Measurements from ENCODE around the gene LARGE1. TPM values are rescaled to one million over a fixed set of nuclear protein-coding genes. Genes with fewer than 3 reads are reported as not detected.

LARGE1 gene
- total and polyA plus RNA-seq, 2 donors (not counting 1 experiment from before 2014, with no cell fraction given) = 14.1 to 19.2 TPM

DNA sequence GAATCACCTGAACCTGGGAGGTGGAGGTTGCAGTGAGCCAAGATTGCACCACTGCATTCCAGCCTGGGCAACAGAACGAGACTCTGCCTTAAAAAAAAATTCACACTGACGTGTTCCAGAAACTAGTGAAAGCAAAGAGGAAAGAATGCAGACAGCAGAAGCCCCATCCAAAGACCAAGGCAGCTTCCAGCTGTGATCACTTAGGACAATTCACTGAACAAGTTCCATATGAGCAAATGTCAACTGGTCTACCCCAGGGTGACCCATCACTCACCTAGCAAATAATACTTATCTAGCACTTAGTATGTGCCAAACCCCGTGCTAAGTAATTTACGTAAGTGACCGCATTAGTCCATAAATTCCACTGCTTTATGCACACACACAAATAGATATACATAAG is 138.9 kb downstream of the LARGE1 start:
- Histone ChIP-seq H3K27ac (ENCODE audit: insufficient read depth, low read length) (no peak overlapping the region), H3K4me2 (ENCODE audit: extremely low read depth, insufficient read depth, low read length) (no peak overlapping the region), H3K27me3 (ENCODE audit: control insufficient read depth, insufficient read depth, low read length) (no peaks in the 10 kb centered on the region), H4K20me1 (ENCODE audit: control insufficient read depth, extremely low read depth, insufficient read depth, low read length) (no peaks in the 10 kb centered on the region), H3K79me2 (ENCODE audit: control insufficient read depth, insufficient read depth, low read length) (no peaks in the 10 kb centered on the region), H3K36me3 (ENCODE audit: control insufficient read depth, insufficient read depth, low read length) (no peaks in the 10 kb centered on the region), H3K9ac (ENCODE audit: insufficient read depth, low read length) (no peak overlapping the region), H3K9me3 (ENCODE audit: control insufficient read depth, insufficient read depth, low read depth, low read length) (no peaks in the 10 kb centered on the region), H3K4me3 (replicated peaks in 1 of 4; ENCODE audit: control extremely low read depth in 1 of 4, insufficient read depth in 1 of 4, low read depth in 3 of 4, low read length in 4 of 4) (no peak overlapping the region), H3K4me1 (ENCODE audit: control insufficient read depth, extremely low read depth, insufficient read depth, low read length) (peaks cover 2% of the 10 kb centered on the region), H2AFZ (ENCODE audit: low read length) (no peak overlapping the region)
- peak in 1 of 2 donors; percentile 60 for DNase-seq (ENCODE audit: low read depth in 2 of 2)
- TF ChIP-seq, protein P1, sequence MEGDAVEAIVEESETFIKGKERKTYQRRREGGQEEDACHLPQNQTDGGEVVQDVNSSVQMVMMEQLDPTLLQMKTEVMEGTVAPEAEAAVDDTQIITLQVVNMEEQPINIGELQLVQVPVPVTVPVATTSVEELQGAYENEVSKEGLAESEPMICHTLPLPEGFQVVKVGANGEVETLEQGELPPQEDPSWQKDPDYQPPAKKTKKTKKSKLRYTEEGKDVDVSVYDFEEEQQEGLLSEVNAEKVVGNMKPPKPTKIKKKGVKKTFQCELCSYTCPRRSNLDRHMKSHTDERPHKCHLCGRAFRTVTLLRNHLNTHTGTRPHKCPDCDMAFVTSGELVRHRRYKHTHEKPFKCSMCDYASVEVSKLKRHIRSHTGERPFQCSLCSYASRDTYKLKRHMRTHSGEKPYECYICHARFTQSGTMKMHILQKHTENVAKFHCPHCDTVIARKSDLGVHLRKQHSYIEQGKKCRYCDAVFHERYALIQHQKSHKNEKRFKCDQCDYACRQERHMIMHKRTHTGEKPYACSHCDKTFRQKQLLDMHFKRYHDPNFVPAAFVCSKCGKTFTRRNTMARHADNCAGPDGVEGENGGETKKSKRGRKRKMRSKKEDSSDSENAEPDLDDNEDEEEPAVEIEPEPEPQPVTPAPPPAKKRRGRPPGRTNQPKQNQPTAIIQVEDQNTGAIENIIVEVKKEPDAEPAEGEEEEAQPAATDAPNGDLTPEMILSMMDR (conservative IDR thresholded peaks at IDR 0.05 in 1 of 2, IDR thresholded peaks at IDR 0.05 in 1 of 2; ENCODE audit: low read depth in 1 of 2, low read length in 2 of 2) = no peak
- TF ChIP-seq EZH2 (IDR thresholded peaks at IDR 0.05; ENCODE audit: low read length, missing control alignments) = no peak

DNA sequence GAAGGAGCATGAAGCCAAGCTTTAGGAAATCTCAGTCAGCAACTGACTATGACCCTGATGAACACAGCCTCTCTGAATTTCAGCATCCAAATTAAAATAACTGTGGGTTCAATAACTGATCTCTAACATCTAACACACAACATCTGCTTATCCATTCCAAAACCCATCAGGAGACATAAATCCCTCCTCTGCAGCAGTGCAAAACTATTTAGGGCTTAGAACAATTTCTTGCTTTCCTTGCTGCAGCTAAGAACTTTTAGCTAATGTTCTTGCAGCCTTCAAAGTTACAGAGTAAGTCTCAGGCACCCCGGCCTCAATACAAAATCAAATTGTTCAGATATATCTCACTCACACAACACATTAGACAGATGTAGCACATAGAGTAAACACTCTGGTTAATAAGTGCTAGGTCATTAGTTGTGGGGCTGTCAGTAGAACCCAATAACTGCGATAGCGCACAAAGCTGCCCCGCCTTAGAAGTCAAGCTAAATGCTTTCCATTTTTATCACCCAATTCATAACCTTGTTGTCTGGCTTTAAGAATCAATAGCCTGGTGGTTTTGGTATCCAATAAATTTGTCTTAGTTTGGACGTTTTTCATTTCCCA is 139.6 kb downstream of the LARGE1 start:
- no peaks in the 10 kb centered on the region for H4K20me1 ChIP-seq (ENCODE audit: control insufficient read depth, extremely low read depth, insufficient read depth, low read length)
- no peak for DNase-seq (ENCODE audit: low read depth in 2 of 2)
- no peaks in the 10 kb centered on the region for H3K9me3 ChIP-seq (ENCODE audit: control insufficient read depth, insufficient read depth, low read depth, low read length)
- H3K4me3 ChIP-seq (replicated peaks in 1 of 4; ENCODE audit: control extremely low read depth in 1 of 4, insufficient read depth in 1 of 4, low read depth in 3 of 4, low read length in 4 of 4) = no peak overlapping the region
- no peak overlapping the region for H3K27ac ChIP-seq (ENCODE audit: insufficient read depth, low read length)
- no peaks in the 10 kb centered on the region for H3K4me1 ChIP-seq (ENCODE audit: control insufficient read depth, extremely low read depth, insufficient read depth, low read length)
- H3K79me2 ChIP-seq (ENCODE audit: control insufficient read depth, insufficient read depth, low read length) = no peaks in the 10 kb centered on the region
- TF ChIP-seq, protein P1 (conservative IDR thresholded peaks at IDR 0.05 in 1 of 2, IDR thresholded peaks at IDR 0.05 in 1 of 2; ENCODE audit: low read depth in 1 of 2, low read length in 2 of 2) = no peak
- no peak for TF ChIP-seq EZH2 (IDR thresholded peaks at IDR 0.05; ENCODE audit: low read length, missing control alignments)
- H3K9ac ChIP-seq (ENCODE audit: insufficient read depth, low read length) = no peak overlapping the region
- H3K36me3 ChIP-seq (ENCODE audit: control insufficient read depth, insufficient read depth, low read length) = no peaks in the 10 kb centered on the region
- no peaks in the 10 kb centered on the region for H3K27me3 ChIP-seq (ENCODE audit: control insufficient read depth, insufficient read depth, low read length)
- H3K4me2 ChIP-seq (ENCODE audit: extremely low read depth, insufficient read depth, low read length) = no peak overlapping the region
- no peak overlapping the region for H2AFZ ChIP-seq (ENCODE audit: low read length)

DNA sequence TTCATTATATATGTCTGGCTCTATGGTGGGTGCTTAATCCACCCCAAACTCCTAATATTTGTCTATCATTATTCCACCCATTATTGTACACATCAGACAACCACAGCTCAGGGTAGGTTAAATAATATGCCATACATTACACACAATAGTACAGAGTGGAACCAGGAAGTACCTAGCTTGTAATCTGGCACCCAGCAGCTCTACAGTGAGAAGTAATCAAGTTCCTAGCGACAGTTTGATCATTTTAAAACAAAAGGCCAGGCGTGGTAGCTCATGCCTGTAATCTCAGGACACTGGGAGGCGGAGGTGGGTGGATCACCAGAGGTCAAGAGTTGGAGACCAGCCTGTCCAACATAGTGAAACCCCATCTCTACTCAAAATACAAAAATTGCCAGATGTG is 141.0 kb downstream of the LARGE1 start:
- Histone ChIP-seq H3K4me2 (ENCODE audit: extremely low read depth, insufficient read depth, low read length) (no peak overlapping the region), H2AFZ (ENCODE audit: low read length) (no peak overlapping the region), H3K4me1 (ENCODE audit: control insufficient read depth, extremely low read depth, insufficient read depth, low read length) (no peaks in the 10 kb centered on the region), H3K79me2 (ENCODE audit: control insufficient read depth, insufficient read depth, low read length) (no peaks in the 10 kb centered on the region), H3K9ac (ENCODE audit: insufficient read depth, low read length) (no peak overlapping the region), H3K27ac (ENCODE audit: insufficient read depth, low read length) (no peak overlapping the region), H4K20me1 (ENCODE audit: control insufficient read depth, extremely low read depth, insufficient read depth, low read length) (no peaks in the 10 kb centered on the region), H3K36me3 (ENCODE audit: control insufficient read depth, insufficient read depth, low read length) (no peaks in the 10 kb centered on the region), H3K27me3 (ENCODE audit: control insufficient read depth, insufficient read depth, low read length) (no peaks in the 10 kb centered on the region), H3K9me3 (ENCODE audit: control insufficient read depth, insufficient read depth, low read depth, low read length) (no peaks in the 10 kb centered on the region), H3K4me3 (replicated peaks in 1 of 4; ENCODE audit: control extremely low read depth in 1 of 4, insufficient read depth in 1 of 4, low read depth in 3 of 4, low read length in 4 of 4) (no peak overlapping the region)
- no peak for DNase-seq (ENCODE audit: low read depth in 2 of 2)
- no peak for TF ChIP-seq EZH2 (IDR thresholded peaks at IDR 0.05; ENCODE audit: low read length, missing control alignments)
- TF ChIP-seq, protein P1 (conservative IDR thresholded peaks at IDR 0.05 in 1 of 2, IDR thresholded peaks at IDR 0.05 in 1 of 2; ENCODE audit: low read depth in 1 of 2, low read length in 2 of 2) = no peak

Data from fibroblast of lung (primary cell).